HEK293 (cell line): Measurements from ENCODE around the gene HERPUD2.

ENCODE experiments used
- ZNF423 ChIP-seq: fragments of 450-650 bp; formaldehyde crosslinking; IDR thresholded peaks from 2 replicates; pipeline ENCODE4 v1.5.1; 2016; ENCODE audit warnings: missing biosample characterization, missing genetic modification characterization
- TF ChIP-seq, protein P1 (sequence below): fragments of 450-650 bp; formaldehyde crosslinking; IDR thresholded peaks from 2 replicates; pipeline ENCODE4 v1.5.1; 2016; ENCODE audit warnings: missing biosample characterization, missing genetic modification characterization

DNA sequence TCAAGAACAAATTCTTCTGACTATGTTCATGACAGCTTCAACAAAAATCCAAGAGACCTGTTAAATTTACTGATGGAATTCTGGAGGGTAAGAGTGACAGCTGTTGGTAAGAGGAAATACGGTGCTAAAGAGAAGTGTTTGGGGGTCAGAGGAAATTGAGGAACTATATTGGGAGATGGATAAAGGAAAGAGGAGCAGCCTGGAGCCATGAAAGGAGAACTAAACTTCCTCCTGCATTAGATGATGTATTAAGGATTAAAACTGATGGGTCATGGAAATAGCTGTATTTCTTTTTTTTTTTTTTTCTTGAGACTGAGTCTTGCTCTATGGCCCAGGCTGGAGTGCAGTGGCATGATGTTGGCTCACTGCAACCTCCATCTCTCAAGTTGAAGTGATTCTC is 95.3 kb downstream of the HERPUD2 start:
- no peak for TF ChIP-seq ZNF423 (tag by site-specific recombination)
- TF ChIP-seq, protein P1, sequence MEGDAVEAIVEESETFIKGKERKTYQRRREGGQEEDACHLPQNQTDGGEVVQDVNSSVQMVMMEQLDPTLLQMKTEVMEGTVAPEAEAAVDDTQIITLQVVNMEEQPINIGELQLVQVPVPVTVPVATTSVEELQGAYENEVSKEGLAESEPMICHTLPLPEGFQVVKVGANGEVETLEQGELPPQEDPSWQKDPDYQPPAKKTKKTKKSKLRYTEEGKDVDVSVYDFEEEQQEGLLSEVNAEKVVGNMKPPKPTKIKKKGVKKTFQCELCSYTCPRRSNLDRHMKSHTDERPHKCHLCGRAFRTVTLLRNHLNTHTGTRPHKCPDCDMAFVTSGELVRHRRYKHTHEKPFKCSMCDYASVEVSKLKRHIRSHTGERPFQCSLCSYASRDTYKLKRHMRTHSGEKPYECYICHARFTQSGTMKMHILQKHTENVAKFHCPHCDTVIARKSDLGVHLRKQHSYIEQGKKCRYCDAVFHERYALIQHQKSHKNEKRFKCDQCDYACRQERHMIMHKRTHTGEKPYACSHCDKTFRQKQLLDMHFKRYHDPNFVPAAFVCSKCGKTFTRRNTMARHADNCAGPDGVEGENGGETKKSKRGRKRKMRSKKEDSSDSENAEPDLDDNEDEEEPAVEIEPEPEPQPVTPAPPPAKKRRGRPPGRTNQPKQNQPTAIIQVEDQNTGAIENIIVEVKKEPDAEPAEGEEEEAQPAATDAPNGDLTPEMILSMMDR (tag by site-specific recombination): no peak
